ENCODE results near the gene LSR. TPM values are rescaled to one million over a fixed set of nuclear protein-coding genes. Genes with fewer than 3 reads are reported as not detected.
"Not testable (repeated sequence)": the region's sequence is repeated elsewhere in the genome, so short reads cannot be mapped to it uniquely, and the experiment has no call there.

Gene LSR
- total RNA-seq, 1 experiment from 2014 or later = 475 TPM

DNA sequence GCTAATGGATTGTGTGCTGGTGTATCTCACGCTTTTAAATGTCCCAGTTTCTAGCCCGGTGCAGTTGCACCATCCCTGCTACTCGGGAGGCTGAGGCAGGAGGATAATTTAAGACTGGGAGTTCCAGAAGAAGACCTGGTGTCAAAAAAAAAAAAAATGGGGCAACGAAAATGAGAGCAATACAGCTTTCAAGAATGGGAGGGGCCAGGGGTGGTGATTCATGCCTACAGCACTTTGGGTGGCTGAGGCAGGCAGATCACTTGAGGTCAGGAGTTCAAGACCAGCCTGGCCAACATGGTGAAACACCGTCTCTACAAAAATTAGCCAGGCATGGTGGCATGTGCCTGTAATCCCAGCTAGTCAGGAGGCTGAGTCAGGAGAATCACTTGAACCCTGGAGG is 37.3 kb downstream of the LSR start:
- not testable (repeated sequence) for DNase-seq (ENCODE audit: low spot score)

- DNase-seq (ENCODE audit: low spot score) = no peak
Measured at GRCh38 chr19:35287713-35288112, 38.9 kb downstream of the LSR start.

DNA sequence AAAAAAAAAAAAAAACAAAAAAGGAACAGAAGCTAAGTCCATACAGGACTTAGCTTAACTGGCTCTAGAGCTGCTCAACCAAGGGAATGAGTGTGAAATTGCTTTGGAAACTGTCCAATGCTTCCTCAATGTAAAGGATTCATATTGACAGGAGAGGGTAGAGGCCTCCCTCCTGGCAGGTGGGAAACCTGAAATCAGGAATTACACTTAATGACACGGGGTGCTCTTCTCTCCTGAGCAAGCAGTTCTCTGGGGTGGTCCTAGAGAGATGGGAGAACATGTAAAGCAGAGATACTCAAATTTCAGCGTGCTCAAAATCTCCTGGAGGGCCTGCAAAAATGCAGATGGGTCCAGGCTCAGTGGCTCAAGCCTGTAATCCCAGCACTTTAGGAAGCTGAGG is 39.5 kb downstream of the LSR start:
- no peak for DNase-seq (ENCODE audit: low spot score)

DNA sequence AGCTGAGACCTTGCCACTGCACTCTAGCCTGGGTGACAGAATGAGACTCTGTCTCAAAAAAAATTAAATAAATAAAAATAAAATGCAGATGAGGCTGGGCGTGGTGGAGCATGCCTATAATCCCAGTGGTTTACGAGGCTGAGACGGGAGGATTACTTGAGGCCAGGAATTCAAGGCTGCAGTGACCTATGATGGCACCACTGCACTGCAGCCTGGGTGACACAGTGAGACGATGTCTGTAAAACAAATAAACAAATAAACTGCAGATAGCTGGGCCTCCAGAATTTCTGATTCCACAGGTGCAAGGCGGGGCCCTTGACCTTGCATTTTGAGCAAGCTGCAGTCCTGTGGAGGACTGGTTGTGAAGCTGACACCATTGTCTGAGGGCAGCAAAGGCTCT is 40.1 kb downstream of the LSR start:
- no peak for DNase-seq (ENCODE audit: low spot score)

GRCh38 chr19:35290381-35291127 is 41.8 kb downstream of the LSR start:
- no peak for DNase-seq (ENCODE audit: low spot score)

DNA sequence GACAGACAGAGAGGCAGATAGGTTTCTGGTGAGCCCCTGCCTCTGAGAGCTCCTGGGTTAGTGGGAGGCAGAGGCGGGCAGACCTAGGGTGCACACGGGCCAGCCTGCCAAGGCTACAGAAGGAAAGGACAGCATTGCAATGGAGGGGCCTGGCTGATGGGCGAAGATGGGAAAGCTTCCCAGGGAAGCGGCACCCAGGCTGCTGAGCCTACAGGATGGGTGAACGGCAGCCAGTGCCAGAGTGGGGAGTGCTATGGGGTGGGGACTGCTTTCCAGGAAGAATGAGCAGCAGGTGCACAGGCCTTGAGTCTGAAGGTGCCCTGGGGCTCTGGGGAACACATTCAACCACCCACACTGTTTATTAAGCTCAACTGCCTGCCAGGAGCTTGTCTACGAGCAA is 42.5 kb downstream of the LSR start:
- no peak for DNase-seq (ENCODE audit: low spot score)

DNA sequence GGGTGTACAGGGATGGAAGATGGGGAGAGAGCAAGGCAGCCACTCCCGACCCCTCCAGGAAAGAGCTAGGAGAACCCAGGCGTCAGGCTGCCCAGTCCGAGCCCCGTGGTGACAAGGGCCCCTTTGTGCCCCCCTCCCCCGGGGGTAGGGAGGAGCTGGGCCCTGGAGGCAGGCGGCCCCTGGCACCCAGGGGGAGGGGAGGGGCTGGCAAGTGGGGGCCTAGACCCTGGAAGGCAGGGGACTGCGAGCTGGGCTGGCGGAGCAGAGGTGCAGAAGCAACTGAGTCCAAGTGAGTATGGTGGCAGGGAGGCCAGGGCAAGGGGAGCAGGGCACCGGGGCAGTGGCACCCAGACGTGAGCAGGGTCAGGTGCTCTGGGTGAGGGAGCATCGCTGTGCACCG is 43.1 kb downstream of the LSR start, which contains the start of gene MAG:
MAG (plus strand) TSS at position 246 of the 400 bp plus-strand sequence. CDS start 3,248 bp downstream, outside the sequence.
- DNase-seq (ENCODE audit: low spot score) = no peak

- DNase-seq (ENCODE audit: low spot score) = no peak
Measured at GRCh38 chr19:35292421-35293362, 43.9 kb downstream of the LSR start.

- DNase-seq (ENCODE audit: low spot score) = no peak
Measured at GRCh38 chr19:35293363-35293739, 44.5 kb downstream of the LSR start.

- DNase-seq (ENCODE audit: low spot score) = no peak
Measured at GRCh38 chr19:35293808-35294207, 45.0 kb downstream of the LSR start.

DNA sequence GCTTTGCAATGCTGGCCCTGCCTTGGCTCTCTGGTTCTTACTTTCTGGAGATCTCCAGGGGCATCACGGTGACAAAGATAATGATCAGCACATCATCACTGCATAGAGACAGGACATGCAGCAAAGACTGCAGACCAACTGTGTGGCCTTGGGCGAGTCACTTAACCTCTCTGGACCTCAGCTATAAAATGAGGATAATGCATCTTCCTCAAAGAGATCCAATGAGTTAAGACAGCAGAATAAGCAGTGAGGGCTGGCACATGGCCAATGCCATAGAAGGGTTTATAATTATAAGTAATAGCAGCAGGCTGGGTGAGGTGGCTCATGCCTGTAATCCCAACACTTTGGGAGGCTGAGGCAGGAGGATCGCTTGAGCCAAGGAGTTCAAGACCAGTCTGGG is 45.5 kb downstream of the LSR start:
- DNase-seq (ENCODE audit: low spot score) = peak; percentile 38

DNA sequence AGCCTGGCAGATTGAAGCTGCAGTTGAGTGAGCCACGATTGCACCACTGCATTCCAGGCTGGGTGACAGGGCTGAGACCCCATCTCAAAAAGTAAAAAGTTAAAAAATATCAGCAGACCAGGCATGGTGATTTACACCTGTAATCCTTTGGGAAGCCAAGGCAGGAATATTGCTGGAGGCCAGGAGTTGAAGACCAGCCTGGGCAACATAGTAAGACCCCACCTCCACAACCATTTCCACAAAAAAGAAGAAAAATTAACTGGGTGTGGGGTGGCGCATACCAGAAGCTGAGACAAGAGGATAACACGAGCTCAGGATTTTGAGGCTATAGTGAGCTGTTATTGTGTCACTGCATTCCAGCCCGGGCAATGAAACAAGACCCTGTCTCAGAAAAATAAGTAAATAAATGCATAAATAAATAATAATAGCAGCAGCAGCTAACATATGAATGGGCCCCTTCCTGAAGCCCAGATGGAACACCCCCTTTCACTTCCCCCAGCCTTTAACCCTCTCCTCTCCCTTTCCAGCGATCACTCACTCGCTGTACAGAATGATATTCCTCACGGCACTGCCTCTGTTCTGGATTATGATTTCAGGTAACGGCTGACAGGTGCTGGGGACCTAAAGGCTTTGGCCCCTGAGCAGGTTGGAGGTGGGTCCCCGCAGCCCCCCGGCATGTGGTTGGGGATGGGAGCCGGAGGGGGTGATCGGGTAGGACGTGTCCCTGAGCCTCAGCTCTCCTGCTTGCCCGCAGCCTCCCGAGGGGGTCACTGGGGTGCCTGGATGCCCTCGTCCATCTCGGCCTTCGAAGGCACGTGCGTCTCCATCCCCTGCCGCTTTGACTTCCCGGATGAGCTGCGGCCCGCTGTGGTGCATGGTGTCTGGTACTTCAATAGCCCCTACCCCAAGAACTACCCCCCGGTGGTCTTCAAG is 46.3 kb downstream of the LSR start:
- no peak for DNase-seq (ENCODE audit: low spot score)

- DNase-seq (ENCODE audit: low spot score) = no peak
Measured at GRCh38 chr19:35295792-35296462, 47.1 kb downstream of the LSR start.

DNA sequence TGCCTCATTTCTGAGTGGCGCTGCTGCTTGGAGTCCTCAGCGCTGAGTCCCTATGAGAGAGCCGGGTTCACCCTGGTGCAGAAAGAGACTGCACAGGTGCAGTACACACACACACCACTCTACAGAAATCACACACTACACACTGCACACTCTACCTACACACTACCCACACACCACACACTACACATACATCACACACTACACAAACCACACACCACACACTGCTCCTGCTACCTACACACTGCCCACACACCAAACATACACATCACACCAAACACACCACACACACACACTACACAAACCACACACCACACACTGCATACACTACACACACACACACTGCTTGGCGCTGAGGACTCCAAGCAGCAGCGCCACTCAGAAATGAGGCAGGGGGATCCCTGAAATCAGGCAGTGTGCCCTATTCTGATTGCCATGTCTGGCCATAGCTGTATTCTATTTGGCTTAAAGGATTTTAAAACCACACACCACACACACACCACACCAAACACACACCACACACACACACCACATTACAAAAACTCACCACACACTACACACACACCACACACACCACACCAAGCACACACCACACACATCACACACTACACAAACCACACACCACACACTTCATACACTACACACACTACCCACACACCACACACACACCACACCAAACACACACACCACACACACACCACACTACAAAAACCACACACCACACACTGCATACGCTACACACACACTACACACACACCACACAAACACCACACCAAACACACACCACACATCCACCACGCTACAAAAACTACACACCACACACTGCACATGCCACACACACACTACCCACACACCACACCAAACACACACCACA is 48.1 kb downstream of the LSR start:
- no peak for DNase-seq (ENCODE audit: low spot score)

DNA sequence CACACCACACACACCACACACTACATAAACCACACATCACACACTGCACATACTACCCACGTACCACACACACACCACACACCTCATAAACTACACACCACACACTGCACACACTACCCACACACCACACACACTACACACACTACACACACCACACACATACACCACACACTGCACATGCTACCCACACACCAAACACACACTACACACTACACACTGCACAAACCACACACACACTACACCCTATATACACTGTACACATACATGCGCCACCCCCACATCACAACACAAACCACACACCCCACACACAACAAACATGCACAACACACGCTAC is 48.7 kb downstream of the LSR start:
- DNase-seq (ENCODE audit: low spot score) = no peak

DNA sequence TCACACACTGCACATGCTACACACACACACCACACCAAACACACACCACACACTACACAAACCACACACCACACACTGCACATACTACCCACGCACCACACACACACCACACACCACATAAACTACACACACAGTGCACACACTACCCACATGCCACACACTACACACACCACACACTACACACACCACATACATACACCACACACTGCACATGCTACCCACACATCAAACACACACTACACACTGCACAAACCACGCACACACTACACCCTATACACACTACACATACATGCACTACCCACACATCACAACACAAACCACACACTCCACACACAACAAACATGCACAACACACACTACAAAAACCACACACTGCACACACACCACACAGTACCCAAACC is 49.1 kb downstream of the LSR start:
- no peak for DNase-seq (ENCODE audit: low spot score)

GRCh38 chr19:35298561-35298972 is 49.8 kb downstream of the LSR start:
- no peak for DNase-seq (ENCODE audit: low spot score)

GRCh38 chr19:35299523-35300338 is 50.9 kb downstream of the LSR start:
- DNase-seq (ENCODE audit: low spot score) = no peak

DNA sequence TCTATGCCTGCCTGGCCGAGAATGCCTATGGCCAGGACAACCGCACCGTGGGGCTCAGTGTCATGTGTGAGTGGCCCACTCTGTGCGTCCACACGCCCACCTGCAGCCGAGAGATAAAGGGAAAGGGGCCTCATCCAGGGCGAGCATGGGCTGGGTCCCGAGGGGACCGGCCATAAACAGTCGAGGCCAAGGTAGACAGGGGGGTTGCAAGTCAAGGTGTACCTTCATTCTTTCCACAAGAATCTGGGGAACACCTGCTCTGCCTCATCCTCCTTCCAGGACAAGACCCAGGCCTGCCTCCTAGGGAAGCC is 51.5 kb downstream of the LSR start:
- no peak for DNase-seq (ENCODE audit: low spot score)
